Measurements from ENCODE around the gene FAM131C.
"Not testable (repeated sequence)": the region's sequence is repeated elsewhere in the genome, so short reads cannot be mapped to it uniquely, and the experiment has no call there.

Gene FAM131C

DNA sequence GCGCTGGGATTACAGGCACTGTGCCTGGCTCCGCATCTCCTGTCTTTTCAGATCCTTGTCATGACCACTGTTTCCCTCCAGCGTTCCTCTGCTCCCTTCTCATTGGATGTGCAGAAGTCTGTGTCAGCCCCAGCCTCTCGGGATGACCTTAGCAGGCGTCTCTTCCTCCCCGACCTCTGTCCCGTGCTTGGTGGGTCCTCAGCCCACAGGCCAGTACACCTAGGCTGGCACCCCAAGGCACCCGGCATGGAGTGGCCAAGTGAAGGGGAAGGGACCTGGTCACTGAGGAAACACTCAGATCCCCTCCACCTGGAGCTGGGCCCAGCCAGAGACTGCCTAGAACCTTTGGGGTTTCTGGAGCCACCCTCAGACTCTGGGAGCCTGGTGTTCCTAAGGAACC lies 32.3 kb downstream of the FAM131C start:
- TF ChIP-seq CTCF (IDR thresholded peaks at IDR 0.05; ENCODE audit: insufficient read depth, low read depth, low read length, missing control alignments), result no peak
- DNase-seq (ENCODE audit: low read depth), result no peak
- no peak overlapping the region for H3K4me3 ChIP-seq (ENCODE audit: low read length)

DNA sequence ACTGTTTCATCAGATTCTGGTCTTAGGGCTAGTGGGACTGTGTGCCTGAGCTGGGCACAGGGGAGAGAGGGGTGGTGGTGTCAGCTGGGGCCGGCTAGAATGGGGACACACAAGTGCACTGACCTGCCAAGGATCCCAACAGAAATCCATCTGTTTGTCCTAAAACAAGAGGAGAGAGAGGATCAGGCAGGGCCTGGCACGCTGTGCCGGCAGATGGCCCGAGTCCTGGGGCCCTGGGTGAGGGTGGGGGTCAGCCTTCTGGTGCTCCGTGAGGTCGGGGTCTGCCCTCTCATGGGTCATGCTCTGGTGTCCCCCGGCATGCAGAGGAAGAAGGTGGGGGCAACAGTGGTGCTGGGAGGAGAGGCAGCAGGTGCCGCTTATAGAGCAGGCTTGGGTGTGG lies 33.6 kb downstream of the FAM131C start:
- DNase-seq (ENCODE audit: low read depth); H3K4me3 ChIP-seq (ENCODE audit: low read length): not testable (repeated sequence)

- TF ChIP-seq CTCF (IDR thresholded peaks at IDR 0.05; ENCODE audit: insufficient read depth, low read depth, low read length, missing control alignments), result no peak
- H3K4me3 ChIP-seq (ENCODE audit: low read length), result no peak overlapping the region
- DNase-seq (ENCODE audit: low read depth), result no peak
Measured at GRCh38 chr1:16038620-16038912, 34.9 kb downstream of the FAM131C start.

- not testable (repeated sequence) for H3K4me3 ChIP-seq (ENCODE audit: low read length); DNase-seq (ENCODE audit: low read depth)
Measured at GRCh38 chr1:16036461-16036860, 37.0 kb downstream of the FAM131C start.

GRCh38 chr1:16033103-16033632 lies 40.3 kb downstream of the FAM131C start:
- not testable (repeated sequence) for DNase-seq (ENCODE audit: low read depth); H3K4me3 ChIP-seq (ENCODE audit: low read length)

DNA sequence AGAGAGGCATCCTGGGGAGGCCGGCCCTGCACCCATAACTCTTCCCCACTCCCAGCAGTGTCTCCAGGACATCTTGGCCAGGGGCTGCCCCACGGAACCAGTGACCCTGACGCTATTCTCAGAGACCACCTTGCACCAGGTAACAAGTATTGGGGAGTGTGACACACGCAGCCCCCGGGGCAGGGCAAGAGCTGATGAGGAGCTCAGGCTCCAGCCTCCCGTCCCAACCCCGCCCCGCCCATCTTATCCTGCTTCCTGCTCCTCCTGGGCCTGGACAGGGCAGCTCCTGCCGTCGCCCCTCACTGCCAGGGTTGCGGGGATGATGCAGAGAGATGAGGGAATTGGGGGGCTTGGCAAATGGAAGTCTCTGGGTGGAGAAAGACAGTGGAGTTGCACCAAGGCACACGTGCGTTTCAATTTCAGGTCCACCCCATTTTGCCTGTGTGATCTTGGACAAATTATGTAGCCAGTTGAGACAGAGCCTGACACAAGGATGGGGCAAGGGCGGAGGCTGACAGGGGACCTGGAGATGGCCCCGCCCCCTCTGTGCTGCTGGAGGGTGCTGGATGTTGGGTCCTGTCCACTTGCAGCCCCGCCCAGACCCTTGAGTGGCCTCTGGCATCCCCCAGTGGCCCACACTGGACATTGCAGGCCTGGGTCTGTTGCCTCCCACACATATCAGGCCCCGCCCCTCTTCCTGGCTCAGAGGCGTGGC lies 40.9 kb downstream of the FAM131C start:
- H3K4me3 ChIP-seq (ENCODE audit: low read length), result no peak overlapping the region
- TF ChIP-seq CTCF (IDR thresholded peaks at IDR 0.05; ENCODE audit: insufficient read depth, low read depth, low read length, missing control alignments), result peak; percentile 78
- DNase-seq (ENCODE audit: low read depth), result peak; percentile 73

DNA sequence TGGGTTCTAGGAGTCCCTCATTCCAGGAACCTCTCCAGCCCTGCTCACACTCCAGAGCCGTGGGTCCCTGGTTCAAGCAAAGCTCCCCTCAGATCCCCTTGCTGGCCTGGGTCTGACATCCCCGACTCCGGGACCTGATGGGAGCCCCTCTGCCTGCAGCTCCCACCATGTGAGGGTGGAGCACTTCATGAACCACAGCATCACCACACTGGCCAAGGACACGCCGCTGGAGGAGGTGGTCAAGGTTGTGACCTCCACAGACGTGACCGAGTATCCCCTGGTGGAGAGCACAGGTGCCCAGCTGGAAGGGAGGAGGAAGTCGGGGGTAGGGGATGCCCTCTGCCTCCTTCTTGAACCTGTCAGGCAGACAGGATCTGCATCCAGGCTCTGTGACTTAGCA lies 41.9 kb downstream of the FAM131C start:
- DNase-seq (ENCODE audit: low read depth), result no peak
- TF ChIP-seq CTCF (IDR thresholded peaks at IDR 0.05; ENCODE audit: insufficient read depth, low read depth, low read length, missing control alignments), result no peak
- H3K4me3 ChIP-seq (ENCODE audit: low read length), result no peak overlapping the region

DNA sequence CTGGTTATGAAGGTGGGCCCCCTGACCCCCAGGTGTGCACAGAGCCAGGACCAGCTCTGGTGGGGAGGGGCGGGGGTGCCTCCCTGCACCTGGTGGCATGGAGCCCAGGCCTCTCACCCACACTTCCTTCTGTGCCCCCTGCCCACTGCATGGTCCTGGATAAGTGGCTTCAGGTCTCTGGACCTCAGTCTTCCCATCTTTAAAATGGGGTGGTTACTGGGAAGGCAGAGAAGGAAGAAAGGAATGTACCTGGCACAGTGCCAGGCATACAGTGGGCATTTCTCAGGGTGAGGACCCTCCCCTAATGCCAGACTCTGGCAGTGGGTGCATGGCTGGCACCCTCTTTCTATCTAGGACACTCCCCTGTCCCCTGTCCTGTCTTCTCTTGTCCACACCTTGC lies 44.2 kb downstream of the FAM131C start:
- DNase-seq (ENCODE audit: low read depth), result no peak
- H3K4me3 ChIP-seq (ENCODE audit: low read length), result no peak overlapping the region
- no peak for TF ChIP-seq CTCF (IDR thresholded peaks at IDR 0.05; ENCODE audit: insufficient read depth, low read depth, low read length, missing control alignments)

DNA sequence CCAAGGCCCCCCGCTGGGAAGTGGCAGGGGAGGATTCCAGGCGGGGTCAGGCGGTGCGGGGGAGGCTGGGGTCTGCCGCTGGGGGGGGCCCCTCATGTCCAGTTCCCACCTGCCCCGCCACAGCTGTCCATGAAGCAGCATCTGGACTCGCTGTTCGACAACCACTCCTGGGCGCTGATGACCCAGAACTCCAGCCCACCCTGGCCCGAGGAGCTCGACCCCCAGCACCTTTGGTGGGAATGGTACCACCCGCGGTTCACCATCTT lies 44.5 kb downstream of the FAM131C start:
- DNase-seq (ENCODE audit: low read depth); H3K4me3 ChIP-seq (ENCODE audit: low read length): not testable (repeated sequence)
